Activated effector memory CD4-positive, alpha-beta T cell treated with anti-CD3 and anti-CD28 coated beads, Interleukin-2, amount 50 U/mL, for 16 hours (primary cell): ENCODE data around the gene BLOC1S4.
"Not testable (repeated sequence)": the region's sequence is repeated elsewhere in the genome, so short reads cannot be mapped to it uniquely, and the experiment has no call there.

Experiments
- DNase-seq: peaks from one replicate; pipeline ENCODE4 v3.0.0-alpha.2; 2020

BLOC1S4 gene

GRCh38 chr4:6746721-6747293 lies 30.8 kb downstream of the BLOC1S4 start:
- no peak for DNase-seq

- no peak for DNase-seq
Observed at GRCh38 chr4:6747294-6748051, 31.5 kb downstream of the BLOC1S4 start.

GRCh38 chr4:6748286-6748685 lies 32.3 kb downstream of the BLOC1S4 start:
- DNase-seq = no peak

- no peak for DNase-seq
Observed at GRCh38 chr4:6749340-6750171, 33.6 kb downstream of the BLOC1S4 start.

GRCh38 chr4:6750286-6751221 lies 34.6 kb downstream of the BLOC1S4 start:
- DNase-seq = no peak

GRCh38 chr4:6751611-6752485 lies 35.9 kb downstream of the BLOC1S4 start:
- DNase-seq = no peak

- no peak for DNase-seq
Observed at GRCh38 chr4:6752486-6752829, 36.5 kb downstream of the BLOC1S4 start.

- no peak for DNase-seq
Observed at GRCh38 chr4:6753103-6753560, 37.2 kb downstream of the BLOC1S4 start.

- DNase-seq = no peak
Observed at GRCh38 chr4:6753891-6754290, 37.9 kb downstream of the BLOC1S4 start.

GRCh38 chr4:6754481-6755087 lies 38.6 kb downstream of the BLOC1S4 start:
- no peak for DNase-seq

- DNase-seq = no peak
Observed at GRCh38 chr4:6755088-6755753, 39.2 kb downstream of the BLOC1S4 start.

GRCh38 chr4:6756345-6756744 lies 40.4 kb downstream of the BLOC1S4 start:
- not testable (repeated sequence) for DNase-seq

GRCh38 chr4:6758728-6759127 lies 42.8 kb downstream of the BLOC1S4 start:
- no peak for DNase-seq

- no peak for DNase-seq
Observed at GRCh38 chr4:6760865-6761264, 44.9 kb downstream of the BLOC1S4 start.

- DNase-seq = peak; percentile 61
Observed at GRCh38 chr4:6761649-6762615, 46.0 kb downstream of the BLOC1S4 start.

- no peak for DNase-seq
Observed at GRCh38 chr4:6763330-6763851, 47.4 kb downstream of the BLOC1S4 start.

GRCh38 chr4:6764976-6765620 lies 49.1 kb downstream of the BLOC1S4 start:
- no peak for DNase-seq

- DNase-seq = no peak
Observed at GRCh38 chr4:6765703-6766102, 49.7 kb downstream of the BLOC1S4 start.
